GM19324 (cell line): Measurements from ENCODE around the gene SLC4A8.

ENCODE experiments used
- ATAC-seq: cut with Tn5 transposase; IDR thresholded peaks from one replicate; pipeline ENCODE4 v1.9.1; 2021; ENCODE audit warnings: mild to moderate bottlenecking, moderate library complexity; ENCODE audit not compliant: unreplicated experiment, low FRiP score

Gene SLC4A8

GRCh38 chr12:51424662-51425539, at the start of gene SLC4A8:
Gene SLC4A8, plus strand, starts transcription at chr12:51424831. Its CDS starts 157 bp downstream, at chr12:51424988.
- ATAC-seq, result peak; percentile 81

- ATAC-seq, result no peak
Measured at GRCh38 chr12:51374856-51375255, 49.8 kb upstream of the SLC4A8 start.

- ATAC-seq, result no peak
Measured at GRCh38 chr12:51377099-51377984, 47.3 kb upstream of the SLC4A8 start.

GRCh38 chr12:51378749-51379148, 45.9 kb upstream of the SLC4A8 start:
- ATAC-seq, result no peak

GRCh38 chr12:51379571-51379970, 45.1 kb upstream of the SLC4A8 start:
- ATAC-seq, result no peak

GRCh38 chr12:51381226-51382079, 43.2 kb upstream of the SLC4A8 start:
- ATAC-seq, result no peak

GRCh38 chr12:51382173-51382572, 42.5 kb upstream of the SLC4A8 start:
- ATAC-seq, result no peak

GRCh38 chr12:51383269-51383905, 41.2 kb upstream of the SLC4A8 start:
- no peak for ATAC-seq

- ATAC-seq, result no peak
Measured at GRCh38 chr12:51386351-51386750, 38.3 kb upstream of the SLC4A8 start.

GRCh38 chr12:51388069-51388799, 36.4 kb upstream of the SLC4A8 start:
- ATAC-seq, result no peak

GRCh38 chr12:51388846-51389245, 35.8 kb upstream of the SLC4A8 start:
- no peak for ATAC-seq

- ATAC-seq, result no peak
Measured at GRCh38 chr12:51389302-51389999, 35.2 kb upstream of the SLC4A8 start.

GRCh38 chr12:51390457-51390856, 34.2 kb upstream of the SLC4A8 start:
- no peak for ATAC-seq

- ATAC-seq, result peak; percentile 7
Measured at GRCh38 chr12:51390891-51391282, 33.7 kb upstream of the SLC4A8 start.

GRCh38 chr12:51391283-51392123, 33.1 kb upstream of the SLC4A8 start, which contains the start of gene GALNT6:
Gene GALNT6, minus strand, starts transcription at chr12:51391406. Its CDS starts 11,625 bp downstream, at chr12:51379781.
- ATAC-seq, result peak; percentile 70

GRCh38 chr12:51392556-51393237, 31.9 kb upstream of the SLC4A8 start:
- ATAC-seq, result no peak
